HG02798 (cell line): Measurements from ENCODE around the gene MAPK8IP3.
"Not testable (repeated sequence)": the region's sequence is repeated elsewhere in the genome, so short reads cannot be mapped to it uniquely, and the experiment has no call there.

Source experiments
- ATAC-seq: cut with Tn5 transposase; IDR thresholded peaks from one replicate; pipeline ENCODE4 v1.9.1; 2021; ENCODE audit warnings: mild to moderate bottlenecking; ENCODE audit not compliant: unreplicated experiment, poor library complexity

The MAPK8IP3 gene

DNA sequence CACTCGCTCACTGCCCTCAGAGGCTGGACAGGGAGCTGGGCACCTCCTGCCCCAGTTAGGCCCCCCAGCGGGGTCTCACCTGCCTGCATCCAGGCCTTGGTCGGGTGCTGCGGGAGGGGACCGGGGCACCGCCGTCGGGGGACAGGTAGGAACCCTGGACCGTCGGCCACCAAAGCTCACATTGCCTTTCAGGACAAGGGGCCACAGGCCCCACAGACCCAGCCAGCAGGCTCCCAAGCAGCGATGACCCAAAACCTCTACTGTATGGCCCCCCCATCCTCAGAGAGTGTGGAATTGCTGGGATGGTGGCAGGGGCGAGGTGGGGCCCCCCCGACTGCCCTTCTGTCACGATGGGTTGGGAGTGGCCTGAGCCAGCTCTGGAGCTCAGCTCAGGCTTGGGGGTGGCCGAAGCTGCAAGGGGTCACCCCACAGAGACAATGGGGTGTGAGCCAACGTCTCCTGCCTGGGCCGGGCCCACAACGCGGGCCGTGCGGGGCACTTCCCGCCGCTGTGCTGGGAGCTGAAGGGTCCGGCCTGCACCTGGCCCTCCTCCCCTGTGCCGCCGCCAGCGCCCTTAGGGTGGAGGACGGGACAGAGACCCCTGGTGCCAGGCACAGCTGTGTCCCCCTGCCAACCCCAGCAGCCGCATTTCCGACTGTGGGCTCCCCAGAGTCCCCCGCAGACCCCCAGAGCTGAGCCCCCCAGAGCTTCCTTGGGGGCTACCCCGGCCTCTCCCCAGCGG is 87.0 kb downstream of the MAPK8IP3 start:
- ATAC-seq: no peak

DNA sequence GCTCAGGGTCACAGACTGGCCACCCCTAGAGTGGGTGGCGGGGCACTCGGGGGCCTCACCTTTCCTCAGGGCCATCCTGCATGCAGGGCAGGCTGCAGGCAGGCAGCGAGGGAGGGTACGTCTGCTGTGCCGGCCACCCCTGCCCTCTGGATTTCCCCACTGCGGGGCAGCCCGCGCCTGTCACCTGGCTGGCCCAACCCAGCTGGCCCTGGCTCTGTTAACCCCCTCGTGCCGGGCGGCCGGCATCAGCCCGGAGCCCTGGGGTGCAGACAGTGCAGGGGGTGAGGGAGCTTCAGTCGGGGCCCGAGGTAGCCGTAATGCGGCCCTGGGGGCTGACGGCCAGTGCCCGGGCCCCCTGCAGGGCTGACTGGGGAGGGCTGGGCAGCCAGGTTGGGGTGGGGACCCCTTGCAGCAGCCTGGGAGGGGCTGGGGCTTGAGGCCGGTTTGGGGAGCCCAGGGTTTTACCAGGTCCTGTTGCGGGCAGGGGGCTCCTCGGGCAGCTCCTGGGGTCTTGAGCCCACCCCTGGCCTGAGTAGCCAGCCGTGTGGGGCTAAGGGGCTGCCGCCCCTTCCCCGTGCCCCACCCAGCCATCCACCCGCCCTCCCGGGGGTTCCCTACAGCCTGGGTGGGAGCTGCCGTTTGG is 87.7 kb downstream of the MAPK8IP3 start, which contains the start of gene IGFALS:
TSS of gene IGFALS (minus strand) at position 128 of the 643 bp plus-strand sequence. CDS start at position 75, 53 bp downstream.
- ATAC-seq: no peak

DNA sequence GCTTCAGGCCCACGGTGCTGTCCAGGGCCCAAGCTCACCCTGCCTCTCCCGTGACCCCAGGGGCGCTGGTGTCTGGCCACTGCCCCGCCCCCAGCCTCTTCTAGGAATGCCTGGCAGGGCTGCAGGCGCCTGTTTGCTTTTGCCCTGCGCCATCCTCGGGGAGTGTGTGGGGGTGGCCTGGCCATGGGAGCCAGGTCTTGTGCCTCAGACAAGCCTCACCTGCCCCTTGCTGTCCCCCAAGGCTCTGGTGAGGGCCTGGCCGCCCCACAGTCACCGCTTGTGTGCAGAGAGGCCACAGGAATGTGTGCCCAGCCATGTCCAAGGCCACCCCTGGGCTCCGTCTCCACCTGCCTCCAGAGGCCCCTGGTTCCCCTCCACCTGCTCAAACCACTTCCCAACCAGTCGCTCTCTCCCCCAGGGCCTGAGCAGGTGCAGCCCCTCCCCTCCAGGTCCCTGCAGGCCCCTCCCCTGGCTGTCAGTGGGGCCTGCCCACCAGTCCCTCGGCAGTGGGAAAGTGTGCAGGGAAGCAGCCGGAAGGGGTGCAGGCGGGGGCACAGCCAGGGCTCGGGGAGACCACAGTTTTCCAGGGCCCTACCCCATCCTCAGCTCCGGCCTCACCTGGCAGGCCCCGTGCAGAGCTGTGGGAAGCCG is 88.4 kb downstream of the MAPK8IP3 start:
- ATAC-seq: no peak

DNA sequence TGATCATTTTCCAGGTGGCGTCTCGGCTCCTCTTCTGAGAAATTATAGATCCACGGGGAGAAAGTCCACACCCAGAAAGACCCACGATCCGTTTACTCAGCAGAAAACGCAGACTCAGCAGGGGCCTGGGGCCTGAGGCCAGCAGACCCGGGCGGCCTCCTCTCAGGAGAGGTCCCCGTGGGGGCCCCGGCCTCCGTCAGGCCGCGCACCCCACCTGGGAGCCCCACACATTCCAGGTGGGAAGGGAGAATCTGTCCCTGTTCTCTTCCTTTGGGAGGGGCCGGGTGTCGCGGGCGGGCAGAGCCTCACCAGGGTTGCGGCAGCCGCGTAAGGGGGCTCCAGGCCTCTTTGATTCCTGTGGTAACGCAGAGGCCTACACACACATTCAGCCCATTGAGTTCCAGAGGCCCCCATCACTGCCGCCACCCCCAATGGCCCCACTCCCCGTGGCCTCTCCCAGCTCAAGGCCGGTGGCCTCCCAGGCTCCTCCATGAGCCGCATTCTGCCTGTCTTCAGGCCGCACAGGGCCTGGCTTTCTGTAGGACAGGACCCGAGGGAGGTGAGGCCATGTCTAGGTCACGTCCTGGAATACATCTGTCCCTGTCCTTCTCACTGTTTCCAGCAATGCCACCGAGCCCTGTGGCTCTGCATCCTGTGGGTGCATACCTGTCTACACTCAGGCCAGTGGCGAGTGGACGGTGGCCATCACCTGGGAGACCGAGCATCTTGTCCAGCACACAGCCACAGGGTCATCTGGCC is 89.1 kb downstream of the MAPK8IP3 start:
- no peak for ATAC-seq

DNA sequence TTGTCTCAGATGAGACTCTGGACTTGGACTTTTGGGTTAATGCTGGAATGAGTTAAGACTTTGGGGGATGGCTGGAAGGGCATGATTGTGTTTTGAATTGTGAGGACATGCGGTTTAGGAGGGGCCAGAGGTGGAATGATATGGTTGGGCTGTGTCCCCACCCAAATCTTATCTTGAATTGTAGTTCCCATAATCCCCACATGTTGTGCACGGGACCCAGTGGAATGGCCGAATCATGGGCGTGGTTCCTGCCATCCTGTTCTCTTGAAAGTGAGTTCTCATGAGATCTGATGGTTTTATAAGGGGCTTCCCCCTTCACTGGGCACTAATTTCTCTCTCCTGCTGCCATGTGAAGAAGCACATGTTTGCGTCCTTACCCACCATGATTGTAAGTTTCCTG is 93.3 kb downstream of the MAPK8IP3 start:
- not testable (repeated sequence) for ATAC-seq

DNA sequence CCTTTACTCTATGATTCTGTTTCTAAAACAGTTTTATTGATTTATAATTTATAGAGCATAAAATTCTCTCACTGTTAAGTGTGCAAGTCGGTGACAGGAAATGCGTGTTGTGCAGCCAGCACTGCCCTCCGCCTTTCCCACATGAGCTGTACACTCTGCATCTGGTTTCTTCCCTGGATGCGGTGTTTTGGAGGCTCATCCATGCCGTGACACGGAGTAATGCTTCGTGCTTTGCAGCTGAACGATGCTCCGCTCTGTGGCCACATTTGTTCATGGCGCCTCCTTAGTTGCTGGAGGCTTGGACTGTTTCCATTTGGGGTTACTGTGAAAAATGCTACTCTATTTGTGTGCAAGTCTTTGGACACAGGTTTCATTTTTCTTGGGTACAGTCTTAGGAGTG is 94.7 kb downstream of the MAPK8IP3 start:
- ATAC-seq: no peak

DNA sequence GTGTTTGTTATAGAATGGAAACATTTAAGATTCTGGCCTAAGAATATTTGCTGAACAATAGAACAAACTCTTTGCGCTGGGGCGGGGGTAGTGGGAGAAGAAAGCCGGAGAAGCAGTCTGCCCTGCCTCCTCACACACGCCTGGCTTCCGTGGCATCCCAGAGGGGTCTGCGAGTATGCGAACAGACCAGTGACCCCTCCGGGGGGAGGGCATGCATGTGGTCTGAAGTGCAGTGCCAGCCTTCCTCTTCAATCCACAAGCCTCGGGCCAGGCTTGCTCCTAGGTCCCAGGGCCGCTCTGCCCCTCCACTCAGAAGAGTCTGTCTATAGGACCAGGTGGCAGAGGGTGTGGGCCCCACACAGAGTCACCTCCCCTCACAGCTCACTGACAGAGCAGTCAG is 101.6 kb downstream of the MAPK8IP3 start:
- no peak for ATAC-seq

DNA sequence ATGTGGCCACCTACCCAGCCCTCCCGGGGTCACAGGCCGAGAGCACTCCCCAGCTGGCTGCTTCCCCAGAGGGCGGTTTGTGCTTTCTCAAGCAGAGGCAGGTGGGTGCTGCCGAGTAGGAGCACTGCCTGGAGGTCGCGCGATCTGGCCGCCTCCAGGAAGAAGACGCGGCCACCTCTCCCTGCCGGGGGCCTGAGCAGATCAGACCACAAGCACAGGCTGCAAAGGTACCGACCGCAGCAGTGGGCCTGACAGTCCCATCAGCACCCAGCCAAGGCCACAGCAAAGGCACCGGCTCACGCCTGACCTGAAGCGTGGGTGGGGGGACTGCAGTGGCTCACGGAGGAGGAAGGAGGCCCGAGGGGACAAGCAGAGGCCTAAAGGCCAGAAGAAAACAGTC is 102.7 kb downstream of the MAPK8IP3 start:
- no peak for ATAC-seq

DNA sequence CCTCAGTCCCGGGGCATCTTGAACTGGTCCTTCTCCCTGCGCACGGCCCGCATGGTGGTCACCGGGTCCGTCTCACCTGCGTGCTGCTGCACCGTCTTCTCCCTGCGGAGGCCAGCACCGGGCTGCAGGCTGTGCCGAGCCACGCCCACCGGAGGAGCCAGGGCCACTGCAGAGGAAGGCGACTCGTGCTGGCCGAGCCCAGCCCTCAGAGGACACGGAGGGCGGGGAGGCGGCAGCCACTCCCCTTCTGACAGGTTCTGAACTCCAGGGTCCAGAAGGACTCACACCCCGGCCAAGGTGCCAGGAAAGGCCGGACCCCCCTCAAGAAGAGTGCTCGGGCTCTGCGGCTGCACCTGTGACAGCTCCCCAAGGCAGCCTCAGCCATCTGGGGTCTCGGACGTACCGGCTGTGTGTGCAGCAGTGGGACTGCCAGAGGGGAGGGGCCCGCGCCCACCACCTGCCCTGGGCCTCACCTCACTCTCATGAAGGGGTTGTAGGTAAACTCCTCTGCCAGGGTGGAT is 103.3 kb downstream of the MAPK8IP3 start:
- ATAC-seq: no peak

DNA sequence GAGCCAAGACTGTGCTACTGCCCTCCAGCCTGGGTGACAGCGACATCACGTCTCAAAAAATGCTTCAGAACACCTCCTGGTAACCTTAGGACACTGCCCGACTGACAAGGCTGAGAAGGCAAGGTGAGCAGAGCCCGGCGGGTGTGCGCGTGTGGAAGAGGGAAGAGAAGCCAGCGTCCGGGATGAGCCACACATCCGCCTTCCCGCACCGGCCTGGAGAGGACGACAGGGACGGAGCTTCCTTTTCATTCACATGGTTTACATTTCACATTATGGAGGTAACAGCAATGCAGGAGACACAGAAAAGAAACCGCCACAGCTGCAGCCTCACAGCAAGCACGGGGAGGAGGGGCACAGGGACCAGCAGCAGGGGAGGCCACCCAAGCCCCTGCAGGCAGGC is 104.1 kb downstream of the MAPK8IP3 start:
- ATAC-seq: no peak

DNA sequence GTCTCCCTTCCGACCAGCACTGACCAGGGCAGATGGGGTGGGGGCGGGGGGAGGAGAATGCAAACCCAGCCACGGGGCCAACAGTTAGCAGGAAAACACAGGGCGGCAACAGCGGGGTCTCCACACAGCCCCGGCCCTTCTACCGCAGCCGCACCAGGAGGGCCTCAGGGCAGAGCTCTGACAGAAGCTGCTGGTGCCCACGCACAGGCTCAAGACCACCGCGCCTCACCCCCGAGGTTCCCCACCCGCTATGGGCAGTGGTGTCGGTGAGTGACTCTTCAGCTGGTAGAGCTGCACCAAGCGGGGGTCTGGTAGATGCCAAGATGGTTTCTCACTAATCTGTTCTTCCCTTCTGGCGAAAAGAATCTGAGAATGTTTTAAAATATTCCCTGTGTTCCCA is 104.5 kb downstream of the MAPK8IP3 start:
- ATAC-seq: no peak

DNA sequence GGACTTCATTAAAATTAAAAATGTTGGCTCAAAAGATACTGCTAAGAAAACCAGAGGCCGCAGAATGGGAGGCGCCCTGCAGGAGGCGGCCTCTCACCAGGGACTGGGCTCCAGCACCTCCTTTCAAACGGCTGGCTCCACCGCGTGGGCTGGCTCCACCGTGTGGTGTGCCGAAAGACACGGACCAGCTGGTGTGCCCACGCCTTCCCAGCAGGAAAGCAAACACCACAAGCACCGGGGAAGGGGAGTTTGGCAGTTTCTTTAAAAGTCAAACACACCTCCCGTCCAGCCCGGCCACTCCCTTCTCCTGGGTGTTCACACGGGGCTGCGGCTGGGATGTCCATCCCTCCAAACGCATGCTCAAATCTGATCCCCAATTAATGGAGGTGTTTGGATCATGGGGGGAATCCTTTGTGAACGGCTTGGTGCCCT is 106.8 kb downstream of the MAPK8IP3 start:
- no peak for ATAC-seq

DNA sequence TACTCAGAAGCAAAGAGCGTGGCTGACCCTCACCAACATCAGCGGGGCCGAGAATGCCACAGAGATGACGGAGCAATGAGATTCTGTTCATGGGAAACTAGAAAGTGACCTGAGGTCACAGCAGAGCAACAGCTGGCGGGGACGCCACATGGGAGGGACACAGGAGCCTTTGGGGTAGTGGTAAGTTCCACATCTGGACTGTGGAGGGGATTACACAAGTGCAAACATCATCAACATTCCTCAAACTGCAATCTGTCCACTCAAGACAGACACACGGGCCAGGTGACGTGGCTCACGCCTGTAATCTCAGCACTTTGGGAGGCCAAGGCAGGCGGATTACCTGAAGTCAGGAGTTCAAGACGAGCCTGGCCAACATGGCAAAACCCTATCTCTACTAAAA is 109.5 kb downstream of the MAPK8IP3 start:
- ATAC-seq: no peak

DNA sequence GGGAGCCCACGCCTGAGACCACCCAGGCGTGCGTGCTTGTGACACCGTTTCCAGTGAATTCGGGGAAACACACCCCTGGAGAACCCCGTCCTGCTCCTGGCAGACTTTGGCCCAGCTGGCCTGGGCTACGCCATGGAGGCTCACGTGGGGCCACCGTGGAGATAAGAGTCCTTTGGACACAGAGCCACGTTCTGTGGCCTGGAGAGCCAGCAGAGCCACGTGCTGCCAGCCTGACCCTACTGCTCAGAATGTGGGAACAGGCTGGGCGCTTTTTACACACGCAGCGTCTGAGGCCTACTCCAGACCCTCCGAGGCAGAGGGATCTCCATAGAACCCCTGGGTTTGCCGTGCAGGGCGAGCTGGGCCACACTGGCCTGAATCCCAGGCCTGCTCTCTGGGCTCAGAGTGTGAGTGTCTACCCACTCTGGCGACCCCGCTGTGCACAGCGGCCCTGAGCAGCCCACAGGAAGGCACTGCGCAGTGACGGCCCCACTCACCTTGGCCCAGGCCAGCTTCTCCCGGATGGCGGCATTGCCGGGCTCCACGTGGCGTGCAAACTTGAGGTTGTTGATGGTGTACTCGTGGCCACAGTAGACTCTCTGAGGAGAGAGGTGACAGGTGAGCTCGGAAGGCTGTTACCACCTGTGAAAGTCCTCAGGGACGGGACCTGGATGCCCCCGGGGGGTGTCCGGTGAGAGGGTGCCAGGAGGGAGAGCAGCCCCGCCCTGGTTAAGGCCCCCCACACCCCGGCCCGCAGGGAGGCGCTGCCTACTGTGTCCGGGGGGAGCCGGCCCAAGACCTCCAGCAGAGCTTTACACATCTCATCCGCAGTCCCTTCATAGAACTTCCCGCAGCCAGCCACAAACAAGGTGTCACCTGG is 110.6 kb downstream of the MAPK8IP3 start:
- no peak for ATAC-seq

DNA sequence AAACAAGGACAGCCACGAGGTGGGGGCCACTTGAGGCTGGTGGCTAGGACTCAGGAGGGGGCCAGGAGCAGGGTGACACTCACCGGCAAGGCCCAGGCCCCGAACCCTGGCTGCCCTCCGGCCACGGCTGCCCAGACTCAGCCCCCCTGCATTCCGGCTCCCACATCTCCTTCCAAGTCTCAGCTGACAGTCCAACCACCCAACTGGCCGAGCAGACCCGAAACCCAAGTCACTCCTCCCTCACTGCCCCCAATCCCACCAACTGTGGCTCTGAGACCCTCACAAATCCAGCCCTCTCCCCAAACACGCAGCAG is 111.2 kb downstream of the MAPK8IP3 start:
- no peak for ATAC-seq

DNA sequence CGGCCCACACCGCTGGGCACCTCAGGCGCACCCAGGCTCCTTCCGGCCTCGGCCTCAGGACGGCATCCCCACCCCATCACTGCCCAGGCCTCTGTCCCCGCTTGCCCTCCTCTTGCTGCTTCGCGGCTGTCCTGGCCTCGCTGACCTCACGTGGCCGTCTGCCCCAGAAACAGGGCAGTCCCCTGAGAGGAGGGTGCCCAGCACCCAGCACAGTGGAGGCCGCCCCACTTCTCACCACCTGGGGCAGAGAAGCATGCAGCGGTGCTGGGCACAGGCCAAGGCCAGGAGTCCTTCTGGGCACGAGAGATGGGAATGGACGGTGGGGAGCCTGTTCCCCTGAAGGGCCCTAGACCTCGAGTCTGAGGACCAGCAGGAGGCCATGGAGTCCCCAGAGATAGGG is 111.7 kb downstream of the MAPK8IP3 start:
- ATAC-seq: no peak

DNA sequence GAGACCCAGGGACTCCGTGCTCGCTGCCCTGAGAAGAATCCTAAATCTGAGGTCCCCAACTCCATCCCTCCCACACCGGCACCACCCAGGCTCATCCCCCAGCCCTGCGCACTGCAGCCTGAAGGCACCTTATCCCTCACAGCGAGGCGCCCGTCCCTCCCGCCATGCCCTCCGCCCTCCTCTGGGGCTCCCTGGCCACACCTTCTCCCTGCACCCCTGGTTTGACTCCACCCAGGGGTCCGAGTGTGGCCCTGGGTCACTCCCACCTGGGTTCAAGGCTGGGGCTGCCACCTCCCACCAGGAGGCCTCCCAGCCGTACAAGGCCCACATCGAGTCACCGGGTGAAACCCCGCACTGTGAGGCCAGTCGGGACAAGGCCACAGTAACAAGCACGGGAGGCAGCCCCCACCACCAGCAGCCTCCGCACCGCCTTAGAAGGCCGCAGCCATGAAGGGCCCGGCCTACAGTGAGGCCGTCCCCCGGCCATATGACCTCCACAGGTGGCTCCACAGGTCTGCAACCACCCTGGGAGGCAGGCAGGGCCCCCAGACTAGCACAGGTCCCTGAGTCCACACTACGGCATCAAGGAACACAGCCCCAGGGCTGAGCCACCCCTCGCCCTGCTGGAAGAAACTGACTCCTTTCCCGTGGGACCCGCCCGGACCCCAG is 112.3 kb downstream of the MAPK8IP3 start:
- ATAC-seq: no peak

DNA sequence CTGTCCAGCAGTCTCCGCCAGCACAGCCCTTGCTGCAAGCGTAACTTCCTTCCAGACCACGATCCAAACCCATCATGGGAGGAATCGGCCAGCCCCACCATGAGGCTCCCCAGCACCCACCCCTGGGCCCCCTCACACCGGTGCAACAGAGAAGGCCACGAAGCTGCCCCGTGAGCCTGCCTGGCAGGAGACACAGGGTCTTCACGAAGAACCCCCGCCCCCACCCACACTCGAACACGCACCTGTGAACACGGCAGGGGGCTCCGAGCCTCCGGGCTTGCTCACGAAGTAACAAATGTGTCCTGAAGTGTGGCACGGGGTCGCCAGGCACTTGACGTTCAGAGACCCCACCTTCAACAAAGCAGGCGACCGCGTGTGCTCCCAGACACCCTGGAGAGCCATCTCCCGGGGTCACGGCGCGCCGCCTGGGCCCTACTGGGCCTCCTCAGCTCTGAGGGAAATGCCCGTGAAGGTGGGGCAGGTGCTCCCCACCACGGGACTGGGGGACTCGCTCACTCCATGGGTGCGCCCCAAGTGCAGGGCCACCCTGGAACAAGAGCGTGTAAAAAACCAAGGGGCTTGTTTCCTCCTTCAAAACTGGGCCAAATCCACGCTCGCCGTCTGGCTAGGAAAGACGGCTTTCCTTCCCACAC is 113.0 kb downstream of the MAPK8IP3 start:
- ATAC-seq: no peak

DNA sequence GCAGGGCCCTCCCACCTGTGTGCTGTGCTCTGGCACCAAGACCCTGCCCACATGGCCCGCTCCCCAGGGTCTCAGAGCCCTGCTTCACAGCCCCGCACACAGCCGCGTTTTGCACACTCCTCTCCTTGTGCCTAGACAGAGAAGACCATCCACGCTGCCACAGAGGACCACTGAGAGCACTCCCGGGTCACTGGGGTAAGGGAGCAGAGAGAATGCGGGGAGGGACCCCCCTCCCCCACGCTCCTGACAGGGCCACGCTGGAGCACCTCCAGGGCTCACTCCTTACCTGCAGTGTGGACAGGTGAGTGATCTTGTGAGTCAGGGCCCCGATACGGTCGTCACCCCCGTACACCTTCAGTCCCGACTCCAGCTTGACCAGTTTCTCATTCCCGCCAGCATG is 113.6 kb downstream of the MAPK8IP3 start:
- no peak for ATAC-seq
